CD4-positive, alpha-beta T cell treated with Interferon gamma for 1 hour (primary cell): ENCODE measurements around the gene TMEM184C.

Experiments used
- DNase-seq: peaks from one replicate; pipeline ENCODE4 v3.0.0-alpha.2; 2020

TMEM184C gene

DNA sequence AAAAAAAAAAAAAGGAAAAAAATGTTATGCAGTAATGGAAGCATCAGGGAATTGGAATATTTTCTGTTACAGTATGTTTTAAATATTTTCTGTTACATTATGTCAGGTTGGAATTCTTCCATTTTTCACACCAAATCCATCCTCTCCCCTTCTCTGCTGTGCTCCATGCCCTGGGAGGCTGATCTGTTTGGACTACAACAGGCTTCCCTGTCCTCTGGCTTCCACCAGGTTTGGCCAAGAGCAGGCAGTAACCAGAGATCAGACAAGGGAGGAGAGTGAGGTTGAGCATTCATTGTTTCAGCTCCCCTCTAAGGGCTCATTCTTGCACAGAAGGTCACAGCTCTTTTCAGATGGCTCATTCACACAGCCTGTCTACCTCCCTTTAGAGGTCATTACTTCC lies 11.7 kb upstream of the TMEM184C start:
- no peak for DNase-seq

DNA sequence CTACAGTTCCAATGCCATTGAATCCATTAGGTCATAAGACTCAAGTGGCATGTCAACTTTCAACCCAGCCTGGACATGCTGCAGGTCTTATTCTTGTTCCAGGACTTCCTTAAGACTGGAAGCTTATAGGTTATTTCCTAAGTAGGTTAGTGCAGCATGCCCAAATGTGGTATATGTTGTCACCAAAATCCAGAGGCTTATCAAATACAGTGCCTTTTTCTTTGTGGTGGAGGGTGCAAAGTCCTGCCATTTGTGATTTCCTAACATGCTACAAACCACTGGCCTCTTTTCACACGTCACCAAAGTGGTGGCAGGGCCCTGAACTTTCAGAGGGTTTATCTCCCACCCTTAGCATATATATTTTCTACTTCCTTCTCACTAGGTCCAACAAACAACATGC lies 9.7 kb upstream of the TMEM184C start:
- no peak for DNase-seq

DNA sequence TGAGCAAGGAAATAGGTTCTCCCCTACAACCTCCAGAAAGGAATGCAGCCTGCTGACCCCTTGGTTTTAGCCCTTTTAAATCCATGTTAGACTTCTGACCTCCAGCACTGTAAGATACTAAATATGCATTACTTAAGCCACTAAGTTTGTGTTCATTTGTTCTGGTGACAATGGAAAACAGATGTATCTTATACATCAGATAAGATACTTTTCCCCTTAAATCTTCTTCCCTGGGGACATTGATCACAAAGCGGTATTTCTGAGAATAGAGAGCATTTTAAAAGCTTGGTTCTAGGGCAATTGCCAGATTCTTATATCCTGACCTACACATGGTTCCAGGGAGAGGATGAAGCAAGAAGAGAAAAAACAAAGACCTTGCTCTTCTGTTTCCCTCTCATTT lies 6.5 kb upstream of the TMEM184C start:
- no peak for DNase-seq

DNA sequence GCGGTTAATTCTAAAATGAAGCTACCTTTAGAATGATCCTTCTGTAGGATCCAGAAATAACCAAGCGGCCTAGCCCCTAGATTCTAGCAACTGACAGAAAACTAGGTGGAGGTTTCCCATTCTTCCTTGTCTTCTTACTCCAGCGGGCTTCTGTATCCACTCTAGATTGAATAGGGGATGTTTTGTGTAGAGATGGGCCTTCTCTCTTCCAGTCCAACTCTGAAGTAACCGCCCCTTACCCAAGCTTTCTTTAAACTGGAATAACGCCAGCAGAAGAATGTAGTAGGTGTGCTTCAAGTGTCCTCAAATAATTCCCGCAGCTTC lies 386 bp upstream of the TMEM184C start:
- no peak for DNase-seq

DNA sequence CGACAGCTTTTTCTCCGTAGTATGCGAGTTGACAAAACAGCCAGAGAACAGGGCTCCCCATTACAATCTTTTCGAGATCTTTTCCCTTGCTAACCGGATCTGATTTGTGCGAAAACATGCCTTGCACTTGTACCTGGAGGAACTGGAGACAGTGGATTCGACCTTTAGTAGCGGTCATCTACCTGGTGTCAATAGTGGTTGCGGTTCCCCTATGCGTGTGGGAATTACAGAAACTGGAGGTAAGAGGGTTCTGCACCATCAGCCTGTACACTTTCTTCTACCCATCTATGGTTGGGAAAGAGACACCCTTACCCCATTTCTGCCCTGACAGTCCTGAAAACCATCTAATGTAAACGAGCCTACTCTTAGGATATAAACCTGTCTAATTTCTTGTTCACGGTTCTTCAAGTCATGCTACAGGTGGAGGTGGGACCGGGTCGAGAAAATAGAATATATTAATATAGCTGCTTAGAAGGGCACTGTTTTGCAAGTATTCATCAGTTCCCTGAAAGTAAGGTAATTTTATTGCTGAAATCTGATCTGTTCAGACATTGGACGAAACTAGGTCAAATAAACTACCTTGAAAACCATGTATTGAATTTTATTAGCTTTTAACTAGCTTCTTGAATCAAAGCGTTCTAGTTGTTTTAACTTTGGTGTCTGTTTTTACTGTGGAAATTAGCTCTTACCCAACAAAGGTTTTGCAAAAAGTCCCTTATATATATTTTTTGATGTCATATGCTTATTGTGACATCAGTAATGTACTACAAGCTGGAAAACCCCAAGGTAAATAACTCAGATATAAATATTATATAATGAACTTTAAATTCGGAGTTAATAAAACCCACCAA lies 869 bp downstream of the TMEM184C start:
- no peak for DNase-seq

DNA sequence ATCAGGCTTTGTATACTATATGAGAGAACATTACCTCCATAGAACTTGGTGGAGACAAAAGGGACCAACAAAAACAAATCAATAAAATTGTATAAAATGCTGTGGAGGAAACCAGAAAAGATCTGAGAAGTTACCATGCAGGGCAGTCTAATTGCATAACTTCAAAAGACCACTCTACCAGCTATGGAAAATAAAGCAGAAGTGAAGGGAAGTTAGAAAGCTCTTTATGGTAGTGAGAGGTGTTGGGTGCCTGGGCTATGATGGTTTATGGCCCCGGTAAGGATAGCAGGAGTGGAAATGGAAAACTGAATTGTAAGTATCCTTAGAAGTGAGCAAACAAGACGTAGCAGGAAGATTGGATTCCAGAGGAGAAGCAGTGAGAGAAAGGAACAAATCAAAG lies 3.1 kb downstream of the TMEM184C start:
- no peak for DNase-seq

DNA sequence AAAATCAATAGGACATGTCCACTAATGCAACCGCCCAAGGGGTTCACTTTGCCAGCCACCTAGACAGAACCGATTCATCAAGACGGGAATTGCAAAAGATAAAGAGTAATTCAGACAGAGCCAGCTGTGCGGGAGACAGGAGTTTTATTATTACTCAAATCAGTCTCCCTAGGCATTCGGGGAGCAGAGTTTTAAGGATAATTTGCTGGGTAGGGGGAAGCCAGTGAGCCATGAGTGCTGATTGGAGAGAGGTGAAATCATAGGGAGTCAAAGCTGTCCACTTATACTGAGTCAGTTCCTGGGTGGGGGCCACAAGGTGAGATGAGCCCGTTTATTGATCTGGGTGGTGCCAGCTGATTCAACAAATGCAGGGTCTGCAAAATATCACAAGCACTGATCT lies 8.5 kb downstream of the TMEM184C start:
- no peak for DNase-seq

DNA sequence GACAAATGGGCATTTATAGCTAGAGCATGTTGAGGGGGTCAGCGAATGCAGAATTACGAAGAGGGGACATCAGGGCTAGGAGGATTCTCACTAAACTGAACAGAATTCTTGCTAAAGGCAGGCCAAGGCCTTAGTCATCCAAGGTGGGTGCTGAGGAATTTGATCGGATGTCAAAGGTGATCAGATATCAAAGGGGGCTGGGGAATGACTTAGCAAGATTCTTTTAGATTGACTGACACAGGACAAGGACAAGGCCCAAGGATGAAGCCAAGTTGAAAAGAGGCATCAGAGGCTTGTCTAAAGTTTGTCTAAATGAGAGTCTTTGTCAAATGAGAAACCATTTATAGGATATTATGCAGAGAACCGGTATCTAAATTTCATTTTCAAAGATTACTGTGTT lies 9.7 kb downstream of the TMEM184C start:
- DNase-seq = no peak

DNA sequence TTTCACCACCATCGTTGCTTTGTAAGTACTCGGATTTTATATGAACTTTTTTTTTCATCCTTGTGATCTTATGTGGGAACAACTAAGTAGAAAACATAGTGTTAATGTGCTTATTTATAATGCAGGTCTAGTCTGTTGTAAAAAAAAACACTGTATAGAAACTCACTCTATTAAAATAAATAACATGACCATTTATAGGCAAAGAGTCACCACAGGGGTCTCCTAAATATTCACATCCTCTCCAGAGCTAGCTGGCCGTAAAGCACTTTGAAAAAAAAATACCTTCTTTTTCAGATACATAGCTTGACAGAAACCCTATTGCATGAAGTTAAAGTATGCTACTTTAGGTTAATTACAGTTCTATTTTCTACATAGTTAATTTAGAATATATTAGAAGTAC lies 11.2 kb downstream of the TMEM184C start:
- DNase-seq = no peak

DNA sequence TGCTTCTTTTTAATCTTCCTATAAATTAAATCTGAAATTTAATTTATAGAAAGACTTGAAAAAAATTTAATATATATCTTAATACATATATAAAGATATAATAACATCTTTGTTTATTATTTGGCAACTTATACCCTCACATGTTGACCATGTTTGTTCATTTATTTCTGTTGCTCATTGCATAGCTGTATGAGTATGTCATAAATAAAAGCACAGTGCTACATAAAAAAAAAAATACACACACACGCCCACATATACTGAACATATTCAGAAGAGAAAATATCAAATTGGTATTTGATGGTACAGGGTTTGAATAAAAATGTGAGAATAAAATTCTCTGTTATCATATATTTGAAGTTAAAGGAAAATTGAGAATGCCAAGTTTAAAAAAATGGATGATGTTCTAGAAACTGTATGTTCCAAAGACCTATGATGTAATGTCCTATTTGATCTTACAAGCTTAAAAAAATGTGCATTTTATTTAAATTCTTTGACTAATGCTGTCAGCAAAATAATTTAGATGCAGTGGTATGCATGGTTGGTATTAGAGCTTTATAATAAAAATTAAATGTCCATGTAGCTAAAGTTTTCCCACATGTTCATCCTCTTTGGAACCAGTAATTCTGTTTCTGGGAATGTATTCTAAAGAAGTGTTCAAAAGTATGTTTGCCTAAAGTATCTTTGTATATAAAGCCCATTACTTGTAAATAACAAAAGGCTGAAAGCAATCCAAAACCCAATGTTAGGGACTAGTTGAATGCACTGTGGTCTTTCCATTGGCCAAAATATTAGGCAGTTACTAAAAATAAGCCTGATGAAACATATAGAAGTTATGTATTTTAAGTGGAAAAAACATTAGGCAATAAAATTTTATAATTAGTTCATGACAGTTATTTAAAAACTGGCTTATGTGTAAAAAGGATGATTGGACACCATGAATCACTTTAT lies 12.9 kb downstream of the TMEM184C start:
- DNase-seq = no peak

DNA sequence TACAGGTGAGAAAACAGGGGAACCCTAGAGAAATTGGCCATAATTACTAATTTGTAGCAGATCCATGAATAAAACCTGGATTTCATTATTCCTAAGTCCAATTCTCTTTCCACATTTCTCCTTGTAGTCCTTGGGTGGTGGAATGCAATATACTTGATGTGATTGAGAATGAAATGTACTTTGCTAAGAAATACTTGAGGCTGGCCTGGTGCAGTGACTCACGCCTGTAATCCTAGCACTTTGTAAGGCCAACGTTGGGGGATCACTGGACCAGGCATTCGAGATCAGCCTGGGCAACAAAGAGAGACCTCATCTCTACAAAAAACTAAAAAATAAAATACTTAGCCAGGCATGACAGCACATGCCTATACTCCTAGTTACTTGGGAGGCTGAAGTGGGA lies 15.9 kb downstream of the TMEM184C start:
- DNase-seq = no peak

DNA sequence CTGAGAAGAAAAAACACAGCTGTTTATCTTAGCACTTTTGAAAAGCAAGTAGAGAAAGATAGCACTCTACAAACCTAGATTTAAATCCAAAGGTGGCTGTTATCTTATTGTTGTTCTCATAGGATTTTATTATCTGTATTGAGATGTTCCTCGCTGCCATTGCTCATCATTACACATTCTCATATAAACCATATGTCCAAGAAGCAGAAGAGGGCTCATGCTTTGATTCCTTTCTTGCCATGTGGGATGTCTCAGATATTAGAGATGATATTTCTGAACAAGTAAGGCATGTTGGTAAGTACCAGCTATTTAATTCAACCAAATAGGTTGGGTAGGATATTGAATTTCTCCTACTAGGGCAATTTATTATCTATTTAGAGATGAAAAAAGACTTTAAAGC lies 16.4 kb downstream of the TMEM184C start:
- no peak for DNase-seq

DNA sequence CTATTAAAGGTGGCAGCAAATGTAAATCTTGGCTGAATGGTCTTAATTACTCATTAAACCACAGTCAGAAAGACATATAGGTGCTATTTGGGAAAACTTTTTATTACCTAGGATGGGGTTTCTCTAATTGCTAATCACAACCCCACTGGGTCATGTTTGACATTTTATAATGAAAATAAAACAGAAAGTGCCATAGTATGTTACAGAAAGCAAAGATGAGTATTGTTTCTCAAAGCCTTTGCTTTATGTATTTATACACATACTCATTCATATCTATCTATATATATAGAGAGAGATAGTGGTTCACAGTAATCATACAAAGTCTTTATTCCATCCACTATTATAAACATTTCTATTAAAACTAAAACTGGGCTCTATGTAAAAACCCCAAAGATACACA lies 18.2 kb downstream of the TMEM184C start:
- no peak for DNase-seq

DNA sequence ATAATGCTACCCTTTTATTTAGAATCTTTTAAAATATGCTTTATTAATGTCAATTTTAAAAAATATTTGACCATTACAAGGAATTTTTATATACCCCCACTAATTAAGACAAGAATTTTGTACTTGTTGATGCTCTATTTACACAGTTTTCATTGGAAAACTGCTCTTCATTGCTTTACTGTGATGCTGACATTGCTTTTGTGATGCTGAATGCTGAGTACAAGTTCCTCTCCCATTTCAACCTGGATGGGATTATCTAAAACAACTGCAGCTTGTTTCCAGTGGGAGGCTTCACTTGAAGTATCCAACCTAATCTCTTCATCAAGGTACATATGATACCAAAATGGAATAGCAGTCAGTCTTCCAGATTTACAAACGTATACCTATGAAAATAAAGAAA lies 21.2 kb downstream of the TMEM184C start:
- no peak for DNase-seq

DNA sequence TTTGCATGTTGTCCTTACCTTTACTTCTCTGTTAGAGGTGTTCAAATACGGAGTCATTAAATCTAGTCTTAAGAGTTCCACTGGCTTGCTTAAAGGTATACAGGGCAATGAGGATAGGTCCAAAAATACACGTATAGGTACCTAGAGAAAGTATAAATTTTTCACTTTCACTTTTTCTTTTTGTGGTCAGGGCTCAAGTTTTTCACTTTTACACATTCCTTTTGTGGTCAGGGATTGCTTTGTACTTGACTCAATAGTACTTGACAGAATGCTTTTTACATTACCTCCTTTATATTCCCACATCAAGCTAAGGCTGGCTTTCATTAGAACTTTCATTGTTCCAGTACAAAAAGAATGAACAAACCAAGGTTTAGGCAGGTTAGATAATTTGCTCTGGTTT lies 21.7 kb downstream of the TMEM184C start:
- DNase-seq = no peak

DNA sequence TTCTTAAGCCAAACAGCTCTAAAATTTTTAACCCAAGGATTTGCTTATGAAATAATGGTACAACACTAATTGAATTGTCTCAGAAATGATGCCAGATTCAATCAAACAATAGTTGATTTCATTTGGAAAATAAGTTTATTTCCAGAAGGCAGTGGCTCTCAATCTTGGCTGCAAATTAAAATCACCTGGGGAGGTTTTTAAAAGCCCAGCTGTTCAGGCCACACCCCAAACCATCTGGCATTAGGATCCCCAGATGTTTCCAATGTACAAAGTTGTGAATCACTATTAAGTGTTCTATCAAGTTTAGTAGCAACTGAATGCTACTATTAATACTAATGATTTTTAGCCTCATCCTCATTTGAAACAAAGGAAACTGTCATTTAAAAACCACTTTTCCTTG lies 22.2 kb downstream of the TMEM184C start:
- no peak for DNase-seq

DNA sequence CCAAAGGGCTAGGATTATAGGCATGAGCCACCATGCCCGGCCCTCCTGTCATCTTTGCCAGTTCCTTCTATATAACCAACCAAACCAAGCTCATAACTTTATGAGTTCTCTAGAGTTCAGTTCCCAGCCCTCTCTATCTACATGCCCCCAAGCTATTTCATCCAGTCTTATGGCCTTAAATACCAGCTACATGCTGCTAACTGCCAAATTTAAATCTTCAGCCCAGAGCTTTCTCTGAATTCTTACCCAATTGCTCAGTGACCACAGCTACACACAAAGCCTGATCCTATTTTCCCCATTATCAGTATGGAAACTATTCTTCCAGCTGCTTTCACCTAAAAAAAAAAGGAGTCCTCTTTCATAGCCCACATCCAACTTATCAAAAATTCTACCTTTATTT lies 23.1 kb downstream of the TMEM184C start:
- DNase-seq = no peak

DNA sequence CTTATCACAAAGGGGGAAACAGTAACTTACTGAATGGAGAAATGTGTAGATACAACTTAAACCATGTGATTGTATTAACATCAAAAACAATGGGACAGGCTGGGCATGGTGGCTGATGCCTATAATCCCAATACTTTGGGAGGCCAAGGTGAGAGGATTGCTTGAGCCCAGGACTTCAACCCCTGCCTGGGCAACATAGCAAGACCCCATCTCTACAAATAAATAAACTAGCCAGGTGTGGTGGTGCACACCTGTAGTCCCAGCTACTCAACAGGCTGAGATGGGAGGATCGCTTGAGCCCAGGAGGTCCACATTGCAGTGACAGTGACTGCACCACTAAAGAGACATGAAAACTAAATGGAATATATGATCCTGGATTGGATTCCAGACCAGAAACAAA lies 26.4 kb downstream of the TMEM184C start:
- DNase-seq = no peak

DNA sequence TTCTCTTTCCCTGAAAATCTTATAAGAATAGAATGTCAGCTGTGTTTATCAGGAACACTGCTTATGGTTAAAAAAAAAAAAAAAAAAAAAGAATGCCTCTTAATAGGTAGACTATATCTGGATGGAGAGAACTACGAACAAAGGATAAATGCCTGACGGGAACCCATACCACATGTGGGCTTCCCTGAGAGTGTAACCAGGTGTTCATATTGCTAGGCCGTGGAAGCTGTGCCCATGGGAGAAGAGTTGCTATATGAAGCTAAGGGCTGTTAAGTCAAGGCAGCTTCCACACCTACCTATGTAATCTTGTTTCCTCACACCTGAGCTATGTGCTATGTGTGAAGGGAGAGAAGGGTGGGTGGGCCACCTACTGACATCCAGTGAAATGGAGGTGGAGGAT lies 27.3 kb downstream of the TMEM184C start:
- no peak for DNase-seq

DNA sequence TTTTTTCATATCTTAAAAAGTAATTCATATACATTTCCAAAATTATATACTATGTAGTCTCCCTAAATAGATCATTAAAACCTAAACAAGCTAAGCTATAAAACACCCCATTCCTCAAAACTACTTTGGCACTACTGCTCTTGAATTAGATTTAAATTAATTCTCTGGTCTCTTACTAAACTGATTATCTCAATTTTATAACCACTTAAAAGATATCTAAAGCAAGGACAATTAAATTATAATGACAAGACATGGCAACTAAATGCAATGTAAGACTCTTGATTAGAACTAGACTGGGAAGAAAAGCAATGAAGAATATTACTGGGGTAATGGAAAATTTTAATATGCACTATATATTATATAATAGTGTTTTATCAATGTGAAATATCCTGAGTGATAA lies 27.9 kb downstream of the TMEM184C start:
- no peak for DNase-seq

DNA sequence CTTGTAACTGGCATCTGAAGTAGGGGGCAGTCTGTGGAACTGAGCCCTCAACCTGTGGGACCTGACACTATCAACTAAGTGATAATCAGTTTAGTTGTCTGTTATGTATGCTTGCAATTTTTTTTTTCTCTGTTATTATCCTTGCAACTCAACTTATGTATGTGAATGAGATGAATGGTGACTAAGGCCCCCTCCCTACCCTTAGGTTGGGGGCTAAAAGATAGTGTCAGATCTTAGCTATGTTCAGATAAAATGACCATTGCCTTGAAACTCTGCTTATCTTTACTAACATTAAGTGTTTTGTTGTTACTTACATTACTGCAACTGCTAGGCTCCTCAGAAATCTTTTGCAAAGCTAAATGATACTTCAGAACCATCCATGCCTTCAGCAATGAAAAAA lies 31.5 kb downstream of the TMEM184C start:
- DNase-seq = no peak

DNA sequence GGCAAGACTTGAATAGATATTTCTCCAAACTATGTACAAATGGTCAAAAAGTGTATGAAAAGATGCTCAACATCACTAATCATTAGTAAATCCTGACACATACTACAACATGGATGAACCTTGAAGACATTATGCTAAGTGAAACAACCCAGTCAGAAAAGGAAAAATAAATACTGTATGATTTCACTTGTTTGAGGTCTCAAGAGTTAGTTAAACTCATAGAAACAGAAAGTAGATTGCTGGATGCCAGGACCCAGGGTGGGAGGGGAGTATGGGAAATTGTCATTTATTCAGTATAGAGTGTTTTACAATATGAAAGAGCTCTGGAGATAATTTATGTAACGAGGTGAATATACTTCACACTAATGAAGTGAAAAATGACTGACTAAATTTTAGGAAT lies 34.4 kb downstream of the TMEM184C start:
- DNase-seq = no peak

DNA sequence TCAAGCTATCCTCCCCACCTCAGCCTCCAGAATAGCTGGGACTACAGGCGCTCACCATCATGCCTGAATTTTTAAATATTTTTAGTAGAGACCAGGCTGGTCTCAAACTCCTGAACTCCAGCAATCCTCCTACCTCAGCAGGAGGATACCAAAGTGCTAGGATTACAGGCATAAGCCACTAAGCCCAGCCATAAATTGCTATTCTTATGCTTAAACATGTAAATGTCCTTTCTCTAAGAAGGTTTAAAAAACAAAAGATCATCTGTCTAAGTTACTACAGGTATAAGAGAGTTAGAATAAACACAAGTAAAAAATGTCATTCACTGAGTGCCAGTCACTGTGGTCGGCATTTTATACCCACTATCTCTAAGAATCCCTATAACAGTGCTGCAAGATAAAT lies 38.4 kb downstream of the TMEM184C start:
- DNase-seq = no peak

DNA sequence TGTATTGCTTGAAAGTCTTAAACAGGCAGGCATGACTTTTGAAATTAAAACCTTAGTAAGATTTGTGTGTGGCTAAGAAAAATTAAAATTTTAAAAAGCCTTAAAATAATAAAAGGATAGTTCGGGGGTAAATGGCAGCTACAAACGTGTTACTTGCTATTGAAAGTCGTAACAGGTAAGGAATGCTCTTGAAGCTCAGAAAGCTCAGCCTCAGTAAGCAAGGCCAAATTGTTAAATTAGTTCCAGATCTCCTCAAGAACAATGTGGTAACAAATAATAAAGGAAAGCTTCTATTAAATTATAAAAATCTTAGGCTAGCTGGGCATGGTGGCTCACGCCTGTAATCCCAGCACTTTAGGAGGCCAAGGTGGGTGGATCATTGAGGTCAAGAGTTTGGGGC lies 41.3 kb downstream of the TMEM184C start:
- DNase-seq = no peak
